ENCODE measurements around the gene COL26A1. TPM values are rescaled to one million over a fixed set of nuclear protein-coding genes. Genes with fewer than 3 reads are reported as not detected.

The COL26A1 gene
- total and polyA plus RNA-seq, 2 of the 4 experiments (the other 2 are of a cell fraction) = not detected

GRCh38 chr7:101543846-101544245, 181.2 kb downstream of the COL26A1 start:
- Histone ChIP-seq H3K4me3 (ENCODE audit: insufficient read depth, low read depth, low read length) (no peak overlapping the region), H3K79me1 (ENCODE audit: low read depth in 1 of 2, low read length in 2 of 2) (no peaks in the 10 kb centered on the region), H3K27ac (ENCODE audit: insufficient read depth, low read length) (no peak overlapping the region), H2BK120ac (ENCODE audit: low read depth, low read length) (no peak overlapping the region), H3K4me2 (ENCODE audit: low read depth, low read length) (no peak overlapping the region), H3K14ac (replicated peaks; ENCODE audit: low read depth, low read length) (no peak overlapping the region), H3K27me3 (ENCODE audit: control insufficient read depth, insufficient read depth, low read length) (no peaks in the 10 kb centered on the region; the same call in 1 of the 2 replicates), H4K8ac (ENCODE audit: low read depth in 2 of 2, low read length in 2 of 2) (no peak overlapping the region), H3K9me3 (ENCODE audit: control insufficient read depth, insufficient read depth, low read length) (no peaks in the 10 kb centered on the region), H3K4me1 (ENCODE audit: control insufficient read depth, insufficient read depth, low read length) (no peaks in the 10 kb centered on the region), H3K9me1 (ENCODE audit: insufficient read depth, low read length) (no peaks in the 10 kb centered on the region), H2AFZ (replicated peaks; ENCODE audit: low read length, poor library complexity) (no peak overlapping the region), H2AK5ac (ENCODE audit: low read depth, low read length) (no peak overlapping the region), H3K18ac (ENCODE audit: low read depth, low read length) (no peak overlapping the region), H3K36me3 (ENCODE audit: control insufficient read depth, insufficient read depth, low read length) (no peaks in the 10 kb centered on the region), H4K5ac (ENCODE audit: low read depth, low read length) (no peak overlapping the region), H2BK15ac (ENCODE audit: low read depth, low read length) (no peak overlapping the region), H3K9ac (ENCODE audit: low read depth, low read length) (no peak overlapping the region), H2BK20ac (ENCODE audit: low read depth, low read length) (no peak overlapping the region), H2BK5ac (ENCODE audit: low read depth, low read length, poor library complexity, severe bottlenecking) (no peak overlapping the region), H3K23ac (ENCODE audit: low read depth, low read length) (no peak overlapping the region), H4K91ac (ENCODE audit: insufficient read depth, low read depth, low read length) (no peak overlapping the region), H3K4ac (ENCODE audit: low read depth, low read length) (no peak overlapping the region), H2AK9ac (replicated peaks; ENCODE audit: low read depth, low read length, poor library complexity) (no peak overlapping the region), H3K56ac (ENCODE audit: extremely low read depth, insufficient read depth, low read length) (no peak overlapping the region), H4K20me1 (ENCODE audit: insufficient read depth, low read length) (no peaks in the 10 kb centered on the region)
- ATAC-seq (ENCODE audit: low read depth) (no peak), DNase-seq (no peak)
- no CpG with 5 or more reads among the region's 10 CpGs for WGBS, 2 experiments (ENCODE audit: extremely low coverage in 2 of 2, insufficient read length in 1 of 2)
- CTCF ChIA-PET = interaction anchor here (0.5 to 2.3 kb wide), 5 partner anchors 17 to 728 kb away, joined by 3 to 11 read pairs (median 4); no protein-coding TSS in a partner anchor
- in situ Hi-C loops (cut with MboI; ENCODE audit: low sequenced_read_pairs) (loop anchor here (5.0 kb wide), 1 partner anchor 728 kb away; no protein-coding TSS in a partner anchor), intact Hi-C loops (cut with micrococcal nuclease) (loop anchor here (1.0 to 10.0 kb wide), 2 partner anchors 271 to 692 kb away; partner anchors contain the start of gene CUX1), dilution Hi-C loops (cut with HindIII; ENCODE audit: low sequenced_read_pairs, unreplicated experiment) (no loop called here)
- BruUV-seq (replicated peaks) = no TSS peak
- POLR2A ChIA-PET (ENCODE audit: unreplicated experiment) = no interaction called here
- TF ChIP-seq CHD1 (IDR thresholded peaks at IDR 0.05; ENCODE audit: low read depth, low read length) = no peak
- no peak for TF ChIP-seq RCOR1 (IDR thresholded peaks at IDR 0.05; ENCODE audit: insufficient replicate concordance, low read length)
- no peak for TF ChIP-seq MAZ (IDR thresholded peaks at IDR 0.05; ENCODE audit: borderline replicate concordance, low read depth, low read length)
- no peak for TF ChIP-seq MAFK (IDR thresholded peaks at IDR 0.05; ENCODE audit: low read depth, low read length)
- TF ChIP-seq FOS (IDR thresholded peaks at IDR 0.05; ENCODE audit: low read depth, low read length) = no peak
- TF ChIP-seq, protein P1, sequence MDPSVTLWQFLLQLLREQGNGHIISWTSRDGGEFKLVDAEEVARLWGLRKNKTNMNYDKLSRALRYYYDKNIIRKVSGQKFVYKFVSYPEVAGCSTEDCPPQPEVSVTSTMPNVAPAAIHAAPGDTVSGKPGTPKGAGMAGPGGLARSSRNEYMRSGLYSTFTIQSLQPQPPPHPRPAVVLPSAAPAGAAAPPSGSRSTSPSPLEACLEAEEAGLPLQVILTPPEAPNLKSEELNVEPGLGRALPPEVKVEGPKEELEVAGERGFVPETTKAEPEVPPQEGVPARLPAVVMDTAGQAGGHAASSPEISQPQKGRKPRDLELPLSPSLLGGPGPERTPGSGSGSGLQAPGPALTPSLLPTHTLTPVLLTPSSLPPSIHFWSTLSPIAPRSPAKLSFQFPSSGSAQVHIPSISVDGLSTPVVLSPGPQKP (IDR thresholded peaks at IDR 0.05; ENCODE audit: borderline replicate concordance, low read depth, low read length) = no peak
- TF ChIP-seq RAD21 (IDR thresholded peaks at IDR 0.05; ENCODE audit: low read length) = no peak
- TF ChIP-seq MXI1 (IDR thresholded peaks at IDR 0.05; ENCODE audit: borderline replicate concordance, low read depth, low read length) = no peak
